A172 (cell line): ENCODE measurements around the gene SLAMF6. TPM values are rescaled to one million over a fixed set of nuclear protein-coding genes. Genes with fewer than 3 reads are reported as not detected.
"Not testable (repeated sequence)": the region's sequence is repeated elsewhere in the genome, so short reads cannot be mapped to it uniquely, and the experiment has no call there.

Source experiments
- DNase-seq: peaks from one replicate; pipeline ENCODE4 v3.0.0-alpha.2; 2015; ENCODE audit warnings: low spot score
- total RNA-seq: library from RNA; depleted of rRNA; stranded (reverse); fragments of >200 nt; shearing (Covaris generic); gene quantifications from 2 replicates; pipeline ENCODE4 v1.2.3, GENCODE V29; 2014

Gene SLAMF6
- total RNA-seq, 1 experiment from 2014 or later, result not detected

DNA sequence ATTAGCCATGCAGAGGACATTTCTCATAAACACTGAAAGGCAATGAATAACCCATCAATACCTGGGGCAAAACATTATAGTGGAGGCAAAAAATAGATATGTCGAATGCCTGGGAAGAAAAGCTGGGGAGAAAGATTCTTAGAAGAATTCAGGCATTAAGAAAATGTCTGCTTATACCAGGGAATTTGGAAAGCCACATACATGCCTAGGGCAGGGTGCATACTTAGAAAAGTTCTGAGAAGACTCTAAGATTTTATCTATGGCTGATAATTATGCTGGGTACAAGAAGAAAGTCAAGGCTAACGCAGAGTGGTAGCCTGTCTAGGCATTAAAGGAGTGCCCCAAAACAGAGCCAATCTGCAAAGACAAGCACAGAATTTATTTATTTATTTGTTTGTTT is 18.4 kb downstream of the SLAMF6 start:
- DNase-seq, result no peak

GRCh38 chr1:160503087-160503486 is 20.0 kb downstream of the SLAMF6 start:
- DNase-seq, result no peak

DNA sequence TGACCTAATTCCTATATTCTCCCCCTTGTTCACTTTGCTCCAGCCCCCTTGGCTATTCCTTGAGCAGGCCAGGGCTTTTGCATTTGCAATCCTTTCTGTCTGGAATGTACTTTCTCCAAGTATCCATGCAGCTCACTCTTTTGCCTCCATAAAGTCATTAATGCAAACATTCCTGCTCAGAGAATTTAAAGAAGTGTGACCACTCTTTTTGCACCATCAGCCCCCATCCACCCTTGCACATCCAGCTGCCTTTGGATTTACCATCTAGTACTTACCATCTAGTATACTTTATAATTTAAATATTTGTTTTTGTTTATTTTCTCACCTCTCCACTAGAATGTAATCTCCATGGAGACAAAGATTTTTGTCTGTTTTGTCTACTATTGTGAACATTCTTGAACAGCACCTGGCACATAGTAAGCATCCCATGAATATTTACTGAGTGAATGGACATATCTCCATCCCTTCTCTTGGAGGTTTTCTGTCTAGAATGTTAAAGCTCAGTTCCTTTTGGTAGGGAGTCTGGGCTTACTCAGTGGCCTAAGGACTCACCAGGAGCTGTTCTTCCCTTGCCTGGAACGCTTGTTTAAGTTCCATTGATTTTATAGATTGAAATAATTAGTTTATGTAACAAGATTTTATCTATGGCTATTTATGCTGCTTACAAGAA is 22.6 kb downstream of the SLAMF6 start:
- no peak for DNase-seq

- DNase-seq, result no peak
These were observed 23.4 kb downstream of the SLAMF6 start for GRCh38 chr1:160499631-160500030.

DNA sequence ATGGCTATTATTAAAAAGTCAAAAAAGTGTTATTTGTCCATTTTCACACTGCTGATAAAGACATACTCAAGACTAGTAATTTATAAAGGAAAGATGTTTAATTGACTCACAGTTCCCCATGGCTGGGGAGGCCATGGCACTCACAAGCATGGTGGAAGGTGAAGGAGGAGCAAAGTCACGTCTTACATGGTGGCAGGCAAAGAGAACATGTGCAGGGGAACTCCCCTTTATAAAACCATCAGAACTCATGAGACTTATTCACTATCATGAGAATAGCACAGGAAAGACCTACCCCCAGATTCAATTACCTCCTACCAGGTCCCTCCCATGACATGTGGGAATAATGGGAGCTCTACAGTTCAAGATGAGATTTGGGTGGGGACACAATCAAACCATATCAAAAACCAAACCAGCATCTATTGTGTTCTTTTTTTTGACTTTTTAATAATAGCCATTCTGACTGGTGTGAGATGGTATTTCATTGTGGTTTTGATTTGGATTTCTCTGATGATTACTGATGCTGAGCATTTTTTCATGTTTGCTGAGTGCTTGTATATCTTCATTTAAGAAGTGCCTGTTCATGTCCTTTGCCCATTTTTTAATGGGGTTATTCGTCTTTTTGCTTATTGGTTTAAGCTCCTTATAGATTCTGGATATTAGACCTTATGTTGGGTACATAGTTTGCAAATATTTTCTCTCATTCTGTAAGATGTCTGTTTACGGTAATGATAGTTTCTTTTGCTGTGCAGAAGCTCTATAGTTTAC is 24.6 kb downstream of the SLAMF6 start:
- DNase-seq, result not testable (repeated sequence)

- no peak for DNase-seq
These were observed 26.7 kb downstream of the SLAMF6 start for GRCh38 chr1:160496334-160496733.

- peak; percentile 19 for DNase-seq
These were observed 28.4 kb downstream of the SLAMF6 start for GRCh38 chr1:160494620-160495019.

DNA sequence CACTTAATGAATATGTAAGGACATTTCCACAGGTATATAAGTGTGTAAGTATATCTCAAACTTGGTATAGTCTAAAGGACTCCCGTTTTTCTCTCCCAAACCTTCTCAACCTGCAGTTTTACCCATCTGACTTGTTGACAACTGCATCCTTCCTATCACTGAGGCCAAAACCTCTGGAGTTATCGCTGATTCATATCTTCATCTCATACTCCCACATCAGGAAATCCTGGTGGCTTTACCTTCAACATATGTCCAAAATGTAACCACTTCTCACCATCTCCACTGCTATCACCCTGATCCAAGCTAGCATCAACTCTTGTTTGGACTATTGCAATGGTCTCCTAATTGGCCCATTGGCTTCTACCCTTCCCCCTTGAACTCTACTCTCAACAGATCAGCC is 30.4 kb downstream of the SLAMF6 start:
- no peak for DNase-seq

GRCh38 chr1:160491981-160492380 is 31.1 kb downstream of the SLAMF6 start:
- DNase-seq, result no peak

GRCh38 chr1:160491017-160491416 is 32.0 kb downstream of the SLAMF6 start:
- DNase-seq, result no peak

DNA sequence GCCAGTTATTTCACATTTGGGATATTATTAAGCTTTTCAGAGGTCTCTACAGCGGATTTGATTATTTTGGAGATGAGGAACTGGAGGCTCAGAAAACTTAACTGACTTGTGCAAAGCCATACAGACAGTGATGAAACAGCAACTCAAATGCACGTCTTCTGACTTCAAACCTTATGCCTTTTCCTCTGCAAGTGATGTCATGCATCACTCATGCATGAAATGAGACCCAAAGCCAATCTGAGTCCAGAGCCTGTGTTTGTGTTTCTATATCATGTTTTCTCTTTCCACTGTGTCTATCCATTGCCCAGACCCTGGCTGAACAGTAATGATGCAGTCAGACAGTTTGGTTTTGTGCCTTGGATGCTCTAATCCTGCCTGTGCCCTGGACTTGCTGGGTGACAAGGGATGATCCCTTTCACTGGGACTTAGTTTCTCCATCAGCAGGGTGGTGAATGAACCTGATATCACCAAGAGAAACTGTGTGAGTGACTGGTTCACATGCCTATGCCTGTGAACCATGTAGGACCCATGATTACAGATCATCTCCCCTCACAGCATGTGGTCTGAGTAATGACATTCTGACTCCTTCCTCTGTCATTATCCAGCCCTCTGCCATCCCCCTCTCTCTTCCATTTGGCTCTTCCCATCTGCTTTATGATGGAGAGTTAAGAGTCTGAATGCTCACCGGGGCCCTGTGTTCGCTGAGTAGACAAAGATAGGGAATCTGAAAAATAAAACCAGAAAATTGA is 33.4 kb downstream of the SLAMF6 start:
- peak; percentile 54 for DNase-seq

GRCh38 chr1:160488347-160489058 is 34.6 kb downstream of the SLAMF6 start:
- no peak for DNase-seq

DNA sequence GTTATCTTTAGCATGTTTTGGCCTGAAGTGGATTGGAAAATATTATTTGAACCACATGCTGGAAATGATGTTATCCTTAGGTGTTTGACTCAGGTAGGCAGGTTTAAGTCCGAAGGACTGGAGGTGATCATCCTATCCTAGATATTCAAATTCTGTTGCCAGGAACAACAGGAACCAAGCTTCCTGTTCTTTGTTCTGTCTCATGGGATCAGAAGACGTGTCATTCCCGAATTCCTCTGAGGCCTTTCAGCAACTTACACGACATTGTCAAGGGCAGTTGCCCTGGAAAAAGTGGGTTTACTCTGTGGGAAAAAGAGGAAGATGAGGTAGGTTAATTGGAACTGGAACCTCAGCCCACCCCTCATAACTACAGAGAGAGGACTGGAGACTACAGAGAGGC is 36.6 kb downstream of the SLAMF6 start:
- no peak for DNase-seq

DNA sequence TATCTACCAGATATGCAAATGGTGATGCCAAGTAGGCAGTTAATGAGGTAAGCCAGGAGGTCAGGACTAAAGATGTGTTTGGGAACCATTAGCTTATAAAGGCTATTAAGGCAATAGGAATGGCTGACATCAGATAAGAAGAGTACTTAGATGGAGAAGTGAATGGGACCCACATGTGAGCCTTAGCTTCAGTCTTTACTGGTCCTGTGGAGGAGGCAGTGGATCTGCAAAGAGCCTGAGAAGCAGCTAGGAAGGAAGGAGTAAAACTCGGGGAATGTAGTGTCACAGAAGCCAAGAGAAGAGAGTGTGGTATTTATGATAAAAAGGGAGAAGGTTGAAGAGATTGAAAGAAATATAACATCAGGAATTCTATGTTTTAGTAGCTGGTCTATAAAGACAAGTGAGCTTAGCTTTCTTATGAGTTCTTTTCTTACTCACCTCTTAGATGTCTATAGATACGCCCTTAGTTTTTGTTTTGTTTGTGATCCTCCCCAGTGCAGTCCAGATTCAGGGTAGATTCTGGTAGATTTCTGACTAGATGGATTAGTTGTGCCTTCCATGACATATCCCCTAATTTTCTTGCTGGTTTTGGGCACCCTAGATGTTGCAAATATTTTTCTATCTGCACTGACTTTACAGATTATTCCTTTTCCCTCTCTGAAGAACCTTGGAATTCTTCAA is 39.4 kb downstream of the SLAMF6 start:
- DNase-seq, result no peak

DNA sequence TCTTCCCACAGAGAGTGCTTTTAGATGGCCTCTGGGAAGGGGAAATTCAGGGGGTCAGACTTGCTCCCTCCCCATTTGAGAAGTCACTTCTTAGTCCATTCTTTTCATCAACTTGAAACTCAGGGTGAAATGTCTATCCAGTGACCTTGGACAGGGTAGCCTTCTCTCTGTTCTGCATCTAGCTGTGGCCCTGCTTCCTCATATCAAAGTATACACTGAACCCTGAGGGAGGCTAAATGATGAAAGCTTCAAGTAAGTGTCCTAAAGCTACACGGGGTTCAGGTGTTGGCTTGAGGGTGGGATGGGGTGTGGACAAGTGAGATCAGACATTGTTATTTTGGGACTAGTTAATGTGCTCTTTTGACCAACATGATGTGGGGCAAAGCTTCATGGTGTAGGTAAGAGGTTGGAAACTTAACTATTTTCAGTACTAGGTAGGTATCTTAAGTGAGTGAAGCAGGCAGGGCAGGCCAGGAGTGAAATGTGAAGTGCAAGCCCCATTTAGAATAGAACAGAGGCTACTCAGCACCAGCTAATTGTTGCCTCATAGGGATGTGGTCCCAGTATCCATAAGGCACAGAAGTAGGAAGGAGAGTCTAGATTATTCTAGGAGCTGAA is 41.0 kb downstream of the SLAMF6 start:
- DNase-seq, result no peak

- DNase-seq, result not testable (repeated sequence)
These were observed 42.3 kb downstream of the SLAMF6 start for GRCh38 chr1:160480781-160481180.

DNA sequence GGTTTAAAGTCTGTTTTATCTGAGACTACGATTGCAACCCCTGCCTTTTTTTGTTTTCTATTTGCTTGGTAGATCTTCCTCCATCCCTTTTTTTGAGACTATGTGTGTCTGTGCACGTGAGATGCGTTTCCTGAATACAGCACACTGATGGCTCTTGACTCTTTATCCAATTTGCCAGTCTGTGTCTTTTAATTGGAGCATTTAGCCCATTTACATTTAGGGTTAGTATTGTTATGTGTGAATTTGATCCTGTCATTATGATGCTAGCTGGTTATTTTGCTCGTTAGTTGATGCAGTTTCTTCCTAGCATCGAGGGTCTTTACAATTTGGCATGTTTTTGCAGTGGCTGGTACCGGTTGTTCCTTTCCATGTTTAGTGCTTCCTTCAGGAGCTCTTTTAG is 44.0 kb downstream of the SLAMF6 start:
- not testable (repeated sequence) for DNase-seq

DNA sequence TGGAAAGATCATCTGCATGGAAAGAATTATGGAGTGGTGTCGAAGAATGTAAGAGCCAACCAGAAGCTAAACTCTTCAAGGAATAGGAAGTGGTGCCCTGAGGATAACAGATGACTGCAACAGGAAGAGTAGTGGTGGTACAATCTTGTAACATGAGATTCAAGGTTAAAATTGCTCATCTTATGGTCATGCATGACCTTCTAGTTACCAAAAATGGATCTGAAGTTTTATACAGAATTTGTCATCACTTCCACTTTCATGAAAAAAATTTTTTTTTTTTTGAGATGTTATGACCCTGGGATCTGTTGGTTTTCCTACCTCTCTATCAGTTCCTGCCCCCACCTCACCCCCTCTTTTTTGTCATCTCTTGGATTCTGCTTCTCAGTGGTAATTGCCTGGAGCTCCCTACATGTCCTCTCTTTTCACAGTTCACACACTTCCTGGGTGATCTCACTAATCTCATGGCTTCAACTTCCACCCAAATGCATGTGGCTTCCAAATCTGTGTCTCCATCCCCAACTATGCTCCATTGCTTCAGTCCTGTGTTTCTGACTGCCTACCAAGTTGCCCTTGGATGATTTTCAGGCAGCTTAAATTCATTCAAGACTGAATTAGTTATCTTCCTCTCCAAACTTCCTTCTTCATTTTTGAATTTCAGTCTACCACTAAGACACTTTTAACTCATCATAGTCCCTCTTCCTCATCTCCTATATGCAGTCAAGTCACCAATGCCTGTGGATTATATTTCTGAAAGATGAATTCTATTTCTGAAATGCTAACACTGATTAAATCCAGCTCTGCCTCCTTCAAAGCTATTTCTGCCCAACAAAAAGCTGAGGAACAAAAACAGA is 48.4 kb downstream of the SLAMF6 start:
- no peak for DNase-seq

DNA sequence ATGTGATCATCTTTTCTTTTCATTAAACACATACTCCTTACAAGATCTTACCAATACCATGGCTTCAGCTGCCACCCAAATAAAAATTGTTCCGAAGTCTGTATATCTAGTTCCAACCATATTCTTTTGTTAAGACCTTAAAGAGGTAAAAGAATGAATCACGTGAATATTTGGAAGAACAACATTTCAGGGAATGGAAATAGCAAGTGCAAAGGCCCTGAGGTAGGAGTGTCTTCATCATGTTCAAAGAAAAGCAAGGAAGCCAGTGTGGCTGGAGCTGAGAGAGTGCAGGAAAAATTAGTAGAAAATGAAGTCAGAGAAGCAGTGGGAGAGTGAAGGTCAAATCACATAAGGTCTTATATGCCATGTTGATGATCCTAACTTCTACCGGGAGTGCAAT is 50.9 kb downstream of the SLAMF6 start:
- DNase-seq, result no peak

GRCh38 chr1:160471253-160471652 is 51.8 kb downstream of the SLAMF6 start:
- DNase-seq, result no peak
